Neuron (in vitro differentiated cells): ENCODE data around the gene VCL.
"Not testable (repeated sequence)": the region's sequence is repeated elsewhere in the genome, so short reads cannot be mapped to it uniquely, and the experiment has no call there.

ENCODE experiments used
- H2AFZ ChIP-seq: one replicate; pipeline ENCODE4 v1.6.1; 2013; ENCODE audit warnings: low read depth, mild to moderate bottlenecking, inconsistent platforms, low read length, moderate library complexity
- H3K27me3 ChIP-seq: one replicate; pipeline ENCODE4 v1.6.1; 2013; ENCODE audit warnings: low read length; ENCODE audit not compliant: insufficient read depth
- H3K36me3 ChIP-seq: one replicate; pipeline ENCODE4 v1.6.1; 2013; ENCODE audit warnings: low read length; ENCODE audit not compliant: insufficient read depth
- H3K4me1 ChIP-seq: one replicate; pipeline ENCODE4 v1.6.1; 2013; ENCODE audit warnings: low read length; ENCODE audit not compliant: insufficient read depth
- H3K4me3 ChIP-seq: 2 replicates; pipeline ENCODE4 v1.5.1; 2013; ENCODE audit warnings: mild to moderate bottlenecking, low read length, moderate library complexity
- H3K9me3 ChIP-seq: one replicate; pipeline ENCODE4 v1.6.1; 2013; ENCODE audit warnings: low read length

Gene VCL

GRCh38 chr10:74000244-74000643 lies 2.3 kb downstream of the VCL start:
- peaks cover 17% of the 10 kb centered on the region for H3K4me1 ChIP-seq
- H2AFZ ChIP-seq, H3K9me3 ChIP-seq, H3K27me3 ChIP-seq, H3K36me3 ChIP-seq: not testable (repeated sequence)
- peak overlapping the region; percentile 100 for H3K4me3 ChIP-seq

GRCh38 chr10:74000892-74001669 lies 3.2 kb downstream of the VCL start:
- Histone ChIP-seq H3K4me3 (no peak overlapping the region), H3K36me3 (peaks cover 3% of the 10 kb centered on the region)

GRCh38 chr10:74006269-74006668 lies 8.4 kb downstream of the VCL start:
- Histone ChIP-seq H2AFZ (no peak overlapping the region), H3K36me3 (peaks cover 10% of the 10 kb centered on the region), H3K4me1 (peaks cover 12% of the 10 kb centered on the region), H3K27me3 (no peaks in the 10 kb centered on the region), H3K9me3 (no peaks in the 10 kb centered on the region), H3K4me3 (no peak overlapping the region)

More at GRCh38 chr10:74000892-74001669, 3.2 kb downstream of the VCL start:
- H3K9me3 ChIP-seq, result no peaks in the 10 kb centered on the region
- H3K4me1 ChIP-seq, result peaks cover 17% of the 10 kb centered on the region
- no peak overlapping the region for H2AFZ ChIP-seq
- H3K27me3 ChIP-seq, result no peaks in the 10 kb centered on the region

DNA sequence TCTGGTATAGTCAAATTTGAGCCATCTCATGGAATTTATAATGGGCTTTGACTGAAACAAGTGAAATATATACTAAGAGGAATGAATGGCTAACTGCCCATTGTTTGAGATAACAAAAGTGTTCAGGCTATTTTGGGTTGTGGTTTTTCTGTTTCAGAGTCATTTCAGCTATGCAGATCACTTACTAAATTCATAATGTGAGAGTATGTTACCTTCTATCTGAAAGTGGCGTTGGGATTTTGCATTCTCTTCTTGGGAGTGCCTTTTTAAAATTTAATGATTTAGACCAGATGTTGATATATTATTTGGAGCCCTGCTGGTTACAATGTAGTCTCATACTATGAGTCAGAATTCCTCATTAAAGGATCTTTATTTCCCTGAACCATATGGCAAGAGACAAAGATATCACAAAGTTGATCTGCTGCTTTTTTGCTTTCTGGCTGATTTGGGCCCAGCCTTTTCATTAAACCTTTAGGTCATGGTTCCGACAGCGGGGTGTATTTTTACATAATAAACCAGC lies 10.4 kb downstream of the VCL start:
- Histone ChIP-seq H2AFZ (no peak overlapping the region), H3K36me3 (peaks cover 10% of the 10 kb centered on the region), H3K4me1 (peaks cover 24% of the 10 kb centered on the region), H3K4me3 (no peak overlapping the region), H3K9me3 (no peaks in the 10 kb centered on the region), H3K27me3 (no peaks in the 10 kb centered on the region)

DNA sequence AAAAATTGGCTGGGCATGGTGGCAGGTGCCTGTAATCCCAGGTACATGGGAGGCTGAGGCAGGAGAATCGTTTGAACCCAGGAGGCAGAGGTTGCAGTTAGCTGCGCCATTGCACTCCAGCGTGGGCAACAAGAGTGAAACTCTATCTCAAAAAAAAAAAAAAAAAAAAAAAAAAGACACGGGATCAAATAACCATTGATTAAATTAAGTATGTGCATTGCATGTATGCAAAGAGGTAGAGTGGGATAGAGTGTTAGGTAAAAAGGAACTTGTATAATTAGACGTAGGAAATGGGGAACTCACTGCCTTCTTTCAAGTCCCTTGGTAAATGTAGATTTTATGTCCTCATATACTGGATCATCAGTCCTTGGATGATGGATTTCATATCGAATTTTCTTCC lies 13.1 kb downstream of the VCL start:
- Histone ChIP-seq H3K4me3 (no peak overlapping the region), H3K4me1 (peaks cover 24% of the 10 kb centered on the region), H3K9me3 (no peaks in the 10 kb centered on the region), H2AFZ (no peak overlapping the region), H3K27me3 (no peaks in the 10 kb centered on the region), H3K36me3 (peaks cover 7% of the 10 kb centered on the region)

GRCh38 chr10:74011770-74012169 lies 13.9 kb downstream of the VCL start:
- Histone ChIP-seq H2AFZ (no peak overlapping the region), H3K9me3 (no peaks in the 10 kb centered on the region), H3K27me3 (no peaks in the 10 kb centered on the region), H3K4me3 (no peak overlapping the region), H3K36me3 (peaks cover 7% of the 10 kb centered on the region), H3K4me1 (peaks cover 24% of the 10 kb centered on the region)

GRCh38 chr10:74012480-74012879 lies 14.6 kb downstream of the VCL start:
- no peak overlapping the region for H2AFZ ChIP-seq
- H3K4me1 ChIP-seq, result peaks cover 24% of the 10 kb centered on the region
- no peaks in the 10 kb centered on the region for H3K9me3 ChIP-seq
- H3K36me3 ChIP-seq, result peaks cover under 1% of the 10 kb centered on the region
- H3K4me3 ChIP-seq, result no peak overlapping the region
- H3K27me3 ChIP-seq, result no peaks in the 10 kb centered on the region

- H3K4me3 ChIP-seq, result no peak overlapping the region
- peaks cover 24% of the 10 kb centered on the region for H3K4me1 ChIP-seq
- no peaks in the 10 kb centered on the region for H3K36me3 ChIP-seq
- no peaks in the 10 kb centered on the region for H3K9me3 ChIP-seq
- no peaks in the 10 kb centered on the region for H3K27me3 ChIP-seq
- H2AFZ ChIP-seq, result no peak overlapping the region
Measured at GRCh38 chr10:74013004-74013403, 15.1 kb downstream of the VCL start.

- H3K4me1 ChIP-seq, result peaks cover 15% of the 10 kb centered on the region
- H2AFZ ChIP-seq, H3K4me3 ChIP-seq, H3K27me3 ChIP-seq, H3K9me3 ChIP-seq, H3K36me3 ChIP-seq: not testable (repeated sequence)
Measured at GRCh38 chr10:74014574-74014973, 16.7 kb downstream of the VCL start.

DNA sequence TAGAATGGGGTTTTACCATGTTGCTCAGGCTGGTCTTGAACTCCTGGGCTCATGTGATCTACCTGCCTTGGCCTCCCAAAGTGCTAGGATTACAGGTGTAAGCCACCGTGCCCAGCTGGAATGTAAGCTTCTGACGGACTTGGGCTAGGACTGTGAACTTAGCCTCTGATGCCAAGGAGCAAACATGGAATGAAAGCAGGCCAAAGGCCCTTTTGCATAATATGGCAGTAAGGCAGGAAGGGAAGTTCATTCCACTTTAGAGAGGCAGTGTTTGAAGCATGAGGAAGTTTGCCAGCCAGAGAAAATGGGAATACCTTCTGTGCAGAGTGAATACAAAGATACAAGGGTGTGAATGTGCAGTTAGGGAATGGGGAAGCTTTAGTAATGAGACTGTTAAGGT lies 20.3 kb downstream of the VCL start:
- H3K4me1 ChIP-seq, result no peaks in the 10 kb centered on the region
- no peak overlapping the region for H2AFZ ChIP-seq
- H3K9me3 ChIP-seq, result no peaks in the 10 kb centered on the region
- no peaks in the 10 kb centered on the region for H3K27me3 ChIP-seq
- H3K36me3 ChIP-seq, result peaks cover 4% of the 10 kb centered on the region
- H3K4me3 ChIP-seq, result no peak overlapping the region

- peaks cover 5% of the 10 kb centered on the region for H3K36me3 ChIP-seq
- H3K4me3 ChIP-seq, result no peak overlapping the region
- H3K9me3 ChIP-seq, result no peaks in the 10 kb centered on the region
Measured at GRCh38 chr10:74021248-74022055, 23.5 kb downstream of the VCL start.

GRCh38 chr10:74022926-74023629 lies 25.2 kb downstream of the VCL start:
- no peaks in the 10 kb centered on the region for H3K27me3 ChIP-seq
- H2AFZ ChIP-seq, result no peak overlapping the region
- H3K36me3 ChIP-seq, result peaks cover 5% of the 10 kb centered on the region
- H3K9me3 ChIP-seq, result no peaks in the 10 kb centered on the region
- no peak overlapping the region for H3K4me3 ChIP-seq
- no peaks in the 10 kb centered on the region for H3K4me1 ChIP-seq

More at GRCh38 chr10:74021248-74022055, 23.5 kb downstream of the VCL start:
- H3K4me1 ChIP-seq, result no peaks in the 10 kb centered on the region
- H2AFZ ChIP-seq, result no peak overlapping the region
- no peaks in the 10 kb centered on the region for H3K27me3 ChIP-seq

DNA sequence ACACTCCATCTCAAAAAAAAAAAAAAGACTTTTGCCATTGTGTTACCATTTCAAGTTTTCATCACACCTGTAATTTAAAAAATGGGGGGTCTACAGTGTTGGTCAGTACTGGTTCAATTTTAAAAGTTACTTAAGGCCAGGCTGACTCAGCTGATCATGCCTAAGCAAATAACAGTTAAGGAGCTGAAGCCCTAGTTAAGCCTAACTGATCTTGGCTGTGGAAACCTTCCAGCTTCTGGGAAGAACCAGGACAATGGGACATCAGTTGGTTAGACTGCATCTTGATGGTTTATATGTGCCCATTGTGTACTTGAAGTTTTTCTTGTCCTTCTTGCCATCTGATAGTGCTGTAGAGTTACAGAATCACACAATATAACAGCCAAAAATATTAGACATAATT lies 26.7 kb downstream of the VCL start:
- Histone ChIP-seq H3K4me1 (no peaks in the 10 kb centered on the region), H3K27me3 (no peaks in the 10 kb centered on the region), H3K4me3 (no peak overlapping the region), H3K36me3 (peaks cover 5% of the 10 kb centered on the region), H2AFZ (no peak overlapping the region), H3K9me3 (no peaks in the 10 kb centered on the region)
